MM.1S (cell line): Measurements from ENCODE around the gene POU5F2.

ENCODE experiments used
- CTCF ChIP-seq: fragments of 300-600 bp; sonication (generic); IDR thresholded peaks from 2 replicates; pipeline ENCODE4 v1.5.1; 2016; ENCODE audit warnings: antibody characterized with exemption, low read length, mixed read lengths
- EZH2 ChIP-seq: fragments of 300-600 bp; sonication (generic); optimal IDR thresholded peaks from 2 replicates; pipeline ENCODE3; 2017; ENCODE audit warnings: low read depth, mild to moderate bottlenecking, antibody characterized with exemption, low read length, mixed read lengths

- TF ChIP-seq CTCF = no peak
- TF ChIP-seq EZH2 = no peak
Observed at GRCh38 chr5:93735378-93735777, 6.0 kb downstream of the POU5F2 start.
